ENCODE data around the gene ZNF500.

- TF ChIP-seq CTCF (IDR thresholded peaks at IDR 0.05; ENCODE audit: low read depth, low read length, poor library complexity, severe bottlenecking) (no peak), EZH2phosphoT487 (IDR thresholded peaks at IDR 0.05; ENCODE audit: borderline replicate concordance, low read length) (no peak)
Observed at GRCh38 chr16:4801051-4801961, 34.3 kb upstream of the ZNF500 start.

Measured in DOHH2 (cell line).